HEK293 (cell line): ENCODE results near the gene HES7.
A peak's percentile ranks its signal among the peaks of the same experiment; 100 is the strongest.

ENCODE experiments used
- CTCF ChIA-PET: fragments of 350-600 bp; formaldehyde crosslinking; extraction: SDS; loops from one replicate; lab custom pipeline; 2021; ENCODE audit warnings: antibody characterized with exemption; lab: Yijun Ruan, JAX
- POLR2A ChIA-PET: fragments of 300-600 bp; formaldehyde crosslinking; extraction: SDS; loops from one replicate; lab custom pipeline; 2020; ENCODE audit warnings: antibody characterized with exemption, inconsistent platforms; lab: Yijun Ruan, JAX
- H3K27ac ChIP-seq: fragments of 200-500 bp; sonication (Bioruptor generic); 2 replicates; pipeline ENCODE4 v1.5.1; 2014; ENCODE audit warnings: low read depth, low read length, control low read depth, inconsistent platforms; ENCODE audit errors: extremely low read depth
- H3K36me3 ChIP-seq, 2 experiments: fragments of 200-500 bp in 1 of 2; sonication (Bioruptor generic) in 1 of 2; 1 replicate in 1 of 2; 2 replicates in 1 of 2; pipeline ENCODE4 v1.5.1; 2014 to 2017; ENCODE audit warnings: inconsistent platforms in 2 of 2, low read length in 2 of 2; ENCODE audit not compliant: control insufficient read depth in 2 of 2, insufficient read depth in 1 of 2
- H3K4me1 ChIP-seq: fragments of 200-500 bp; sonication (Bioruptor generic); 2 replicates; pipeline ENCODE4 v1.5.1; 2014; ENCODE audit warnings: mild to moderate bottlenecking, low read length, inconsistent platforms; ENCODE audit not compliant: control insufficient read depth, insufficient read depth
- H3K4me3 ChIP-seq: 2 replicates; pipeline ENCODE4 v1.5.1; 2011; ENCODE audit warnings: low read depth, mild to moderate bottlenecking, control low read depth, low read length, moderate library complexity
- H3K9me3 ChIP-seq: fragments of 200-500 bp; sonication (Bioruptor generic); 2 replicates; pipeline ENCODE4 v1.5.1; 2014; ENCODE audit warnings: low read depth, low read length, inconsistent platforms; ENCODE audit not compliant: control insufficient read depth, insufficient read depth
- BCL11A ChIP-seq: fragments of 450-650 bp; formaldehyde crosslinking; IDR thresholded peaks from 2 replicates; pipeline ENCODE4 v1.5.1; 2016; ENCODE audit warnings: low read depth, missing biosample characterization, missing genetic modification characterization
- GLIS1 ChIP-seq: fragments of 450-650 bp; formaldehyde crosslinking; IDR thresholded peaks from 2 replicates; pipeline ENCODE4 v1.5.1; 2016; ENCODE audit warnings: missing biosample characterization, missing genetic modification characterization
- HIC1 ChIP-seq: fragments of 450-650 bp; formaldehyde crosslinking; IDR thresholded peaks from 2 replicates; pipeline ENCODE4 v1.5.1; 2016; ENCODE audit warnings: missing biosample characterization, missing genetic modification characterization
- KLF1 ChIP-seq: fragments of 450-650 bp; formaldehyde crosslinking; IDR thresholded peaks from 2 replicates; pipeline ENCODE4 v1.5.1; 2016; ENCODE audit warnings: missing biosample characterization, missing genetic modification characterization
- SP2 ChIP-seq: fragments of 450-650 bp; formaldehyde crosslinking; IDR thresholded peaks from 2 replicates; pipeline ENCODE4 v1.5.1; 2016; ENCODE audit warnings: missing biosample characterization, missing genetic modification characterization
- SP7 ChIP-seq: fragments of 450-650 bp; formaldehyde crosslinking; IDR thresholded peaks from 2 replicates; pipeline ENCODE4 v1.5.1; 2016; ENCODE audit warnings: missing biosample characterization, missing genetic modification characterization
- WT1 ChIP-seq: fragments of 450-650 bp; formaldehyde crosslinking; IDR thresholded peaks from 2 replicates; pipeline ENCODE4 v1.5.1; 2016; ENCODE audit warnings: missing biosample characterization, missing genetic modification characterization
- ZBTB44 ChIP-seq: fragments of 450-650 bp; IDR thresholded peaks from 2 replicates; pipeline ENCODE4 v1.5.1; 2018; ENCODE audit warnings: missing biosample characterization, mild to moderate bottlenecking, missing genetic modification characterization
- ZBTB6 ChIP-seq: fragments of 450-650 bp; formaldehyde crosslinking; IDR thresholded peaks from 2 replicates; pipeline ENCODE4 v1.5.1; 2017; ENCODE audit warnings: missing biosample characterization, missing genetic modification characterization
- ZNF18 ChIP-seq: fragments of 450-650 bp; formaldehyde crosslinking; IDR thresholded peaks from 2 replicates; pipeline ENCODE4 v1.5.1; 2016; ENCODE audit warnings: missing biosample characterization, missing genetic modification characterization
- ZNF335 ChIP-seq: fragments of 450-650 bp; formaldehyde crosslinking; conservative IDR thresholded peaks from 2 replicates; pipeline ENCODE4 v1.5.1; 2016; ENCODE audit warnings: missing biosample characterization, missing genetic modification characterization
- ZNF398 ChIP-seq: fragments of 450-650 bp; formaldehyde crosslinking; IDR thresholded peaks from 2 replicates; pipeline ENCODE4 v1.5.1; 2017; ENCODE audit warnings: missing biosample characterization, missing genetic modification characterization
- ZNF548 ChIP-seq: fragments of 450-650 bp; formaldehyde crosslinking; IDR thresholded peaks from 2 replicates; pipeline ENCODE4 v1.5.1; 2016; ENCODE audit warnings: missing biosample characterization, missing genetic modification characterization
- ZNF555 ChIP-seq: fragments of 450-650 bp; formaldehyde crosslinking; conservative IDR thresholded peaks from 2 replicates; pipeline ENCODE4 v1.5.1; 2017; ENCODE audit warnings: missing biosample characterization, mild to moderate bottlenecking, missing genetic modification characterization, inconsistent platforms
- ZNF571 ChIP-seq: fragments of 450-650 bp; formaldehyde crosslinking; IDR thresholded peaks from 2 replicates; pipeline ENCODE4 v1.5.0; 2017; ENCODE audit warnings: missing biosample characterization, missing genetic modification characterization
- ZNF585B ChIP-seq: fragments of 450-650 bp; formaldehyde crosslinking; IDR thresholded peaks from 2 replicates; pipeline ENCODE4 v1.5.1; 2016; ENCODE audit warnings: missing biosample characterization, missing genetic modification characterization
- ZNF596 ChIP-seq: fragments of 450-650 bp; IDR thresholded peaks from 2 replicates; pipeline ENCODE4 v1.5.0; 2018; ENCODE audit warnings: missing biosample characterization, mild to moderate bottlenecking, missing genetic modification characterization, moderate library complexity
- ZNF600 ChIP-seq: fragments of 450-650 bp; formaldehyde crosslinking; IDR thresholded peaks from 2 replicates; pipeline ENCODE4 v1.5.1; 2016; ENCODE audit warnings: missing biosample characterization, missing genetic modification characterization
- ZNF639 ChIP-seq: fragments of 450-650 bp; formaldehyde crosslinking; IDR thresholded peaks from 2 replicates; pipeline ENCODE4 v1.5.1; 2016; ENCODE audit warnings: missing biosample characterization, missing genetic modification characterization
- ZNF660 ChIP-seq: fragments of 450-650 bp; IDR thresholded peaks from 2 replicates; pipeline ENCODE4 v1.5.1; 2018; ENCODE audit warnings: missing biosample characterization, mild to moderate bottlenecking, missing genetic modification characterization
- ZSCAN30 ChIP-seq: fragments of 450-650 bp; IDR thresholded peaks from 2 replicates; pipeline ENCODE4 v1.5.1; 2018; ENCODE audit warnings: missing biosample characterization, mild to moderate bottlenecking, missing genetic modification characterization, moderate library complexity
- TF ChIP-seq, protein P1 (sequence below): fragments of 450-650 bp; formaldehyde crosslinking; IDR thresholded peaks from 2 replicates; pipeline ENCODE4 v1.5.1; 2016; ENCODE audit warnings: missing biosample characterization, missing genetic modification characterization

The HES7 gene

DNA sequence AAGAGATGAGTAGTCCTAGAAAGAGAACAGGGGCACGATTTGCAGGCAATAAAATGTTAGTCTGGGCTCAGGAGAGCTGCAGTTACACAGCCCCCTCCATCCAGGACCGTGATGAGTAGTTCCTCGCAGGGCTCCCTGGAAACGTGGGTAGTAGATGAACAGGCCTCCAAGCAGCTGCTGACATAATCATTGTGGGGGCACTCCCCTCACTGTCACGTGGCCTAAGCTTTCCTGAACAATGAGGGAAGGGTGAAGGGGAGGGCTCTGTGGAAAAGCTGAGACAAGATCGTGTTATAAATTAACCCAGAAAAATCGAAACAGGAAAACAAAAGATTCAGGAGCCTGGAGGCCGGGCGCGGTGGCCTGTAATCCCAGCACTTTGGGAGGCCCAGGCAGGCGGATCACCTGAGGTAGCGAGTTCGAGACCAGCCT lies 29.6 kb upstream of the HES7 start:
- ChIA-PET POLR2A (interaction anchor here (0.6 to 2.0 kb wide), 14 partner anchors 10 to 296 kb away, joined by 3 to 16 read pairs (median 4); partner anchors contain the start of genes ALOXE3, AURKB, BORCS6 and KRABD2), CTCF (interaction anchor here (0.6 to 3.2 kb wide), 7 partner anchors 35 to 1363 kb away, joined by 3 to 15 read pairs (median 4); partner anchors contain the start of gene ALOXE3)
- Histone ChIP-seq H3K9me3 (no peaks in the 10 kb centered on the region), H3K4me3 (no peak overlapping the region), H3K27ac (peak overlapping the region; percentile 74), H3K36me3 (peaks cover 4 to 25% of the 10 kb centered on the region in 2 experiments; a peak in 2 of 3 replicates), H3K4me1 (peaks cover 25% of the 10 kb centered on the region)
- no peak for TF ChIP-seq ZBTB44
- peak; percentile 17; the same call in 1 of the 2 replicates for TF ChIP-seq SP7 (tag by site-specific recombination)
- no peak for TF ChIP-seq ZNF555 (tag by site-specific recombination)
- TF ChIP-seq ZNF585B (tag by site-specific recombination) = no peak
- no peak for TF ChIP-seq ZNF571 (tag by site-specific recombination)
- 0 out of 2 replicates have a peak, but pooled peaks have one; percentile 8 for TF ChIP-seq BCL11A (tag by site-specific recombination)
- TF ChIP-seq ZNF335 (tag by site-specific recombination) = peak; percentile 64; the same call in 1 of the 2 replicates
- no peak for TF ChIP-seq ZSCAN30 (tag by site-specific recombination)
- 0 out of 2 replicates have a peak, but pooled peaks have one; percentile 6 for TF ChIP-seq ZNF639 (tag by site-specific recombination)
- peak; percentile 58; the same call in 1 of the 2 replicates for TF ChIP-seq ZNF660
- TF ChIP-seq GLIS1 (tag by site-specific recombination) = peak; percentile 50
- TF ChIP-seq WT1 (tag by site-specific recombination) = 0 out of 2 replicates have a peak, but pooled peaks have one; percentile 37
- peak; percentile 86 for TF ChIP-seq ZNF398 (tag by site-specific recombination)
- TF ChIP-seq ZNF600 = 0 out of 2 replicates have a peak, but pooled peaks have one; percentile 6
- peak; percentile 5 for TF ChIP-seq SP2 (tag by site-specific recombination)
- no peak for TF ChIP-seq ZNF596 (tag by site-specific recombination)
- no peak for TF ChIP-seq ZNF18
- peak; percentile 60 for TF ChIP-seq KLF1 (tag by site-specific recombination)
- TF ChIP-seq HIC1 (tag by site-specific recombination) = peak; percentile 39; the same call in 1 of the 2 replicates
- no peak; the same call in 1 of the 2 replicates for TF ChIP-seq ZBTB6
- TF ChIP-seq ZNF548 (tag by site-specific recombination) = no peak
- TF ChIP-seq, protein P1, sequence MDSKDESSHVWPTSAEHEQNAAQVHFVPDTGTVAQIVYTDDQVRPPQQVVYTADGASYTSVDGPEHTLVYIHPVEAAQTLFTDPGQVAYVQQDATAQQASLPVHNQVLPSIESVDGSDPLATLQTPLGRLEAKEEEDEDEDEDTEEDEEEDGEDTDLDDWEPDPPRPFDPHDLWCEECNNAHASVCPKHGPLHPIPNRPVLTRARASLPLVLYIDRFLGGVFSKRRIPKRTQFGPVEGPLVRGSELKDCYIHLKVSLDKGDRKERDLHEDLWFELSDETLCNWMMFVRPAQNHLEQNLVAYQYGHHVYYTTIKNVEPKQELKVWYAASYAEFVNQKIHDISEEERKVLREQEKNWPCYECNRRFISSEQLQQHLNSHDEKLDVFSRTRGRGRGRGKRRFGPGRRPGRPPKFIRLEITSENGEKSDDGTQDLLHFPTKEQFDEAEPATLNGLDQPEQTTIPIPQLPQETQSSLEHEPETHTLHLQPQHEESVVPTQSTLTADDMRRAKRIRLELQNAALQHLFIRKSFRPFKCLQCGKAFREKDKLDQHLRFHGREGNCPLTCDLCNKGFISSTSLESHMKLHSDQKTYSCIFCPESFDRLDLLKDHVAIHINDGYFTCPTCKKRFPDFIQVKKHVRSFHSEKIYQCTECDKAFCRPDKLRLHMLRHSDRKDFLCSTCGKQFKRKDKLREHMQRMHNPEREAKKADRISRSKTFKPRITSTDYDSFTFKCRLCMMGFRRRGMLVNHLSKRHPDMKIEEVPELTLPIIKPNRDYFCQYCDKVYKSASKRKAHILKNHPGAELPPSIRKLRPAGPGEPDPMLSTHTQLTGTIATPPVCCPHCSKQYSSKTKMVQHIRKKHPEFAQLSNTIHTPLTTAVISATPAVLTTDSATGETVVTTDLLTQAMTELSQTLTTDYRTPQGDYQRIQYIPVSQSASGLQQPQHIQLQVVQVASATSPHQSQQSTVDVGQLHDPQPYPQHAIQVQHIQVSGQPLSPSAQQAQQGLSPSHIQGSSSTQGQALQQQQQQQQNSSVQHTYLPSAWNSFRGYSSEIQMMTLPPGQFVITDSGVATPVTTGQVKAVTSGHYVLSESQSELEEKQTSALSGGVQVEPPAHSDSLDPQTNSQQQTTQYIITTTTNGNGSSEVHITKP (tag by site-specific recombination) = peak; percentile 66; the same call in 1 of the 2 replicates
